CD4-positive, alpha-beta T cell treated with Interleukin-15 for 1 hour (primary cell): ENCODE data around the gene OXSR1.
"Not testable (repeated sequence)": the region's sequence is repeated elsewhere in the genome, so short reads cannot be mapped to it uniquely, and the experiment has no call there.

Source experiments
- DNase-seq: peaks from one replicate; pipeline ENCODE4 v3.0.0-alpha.2; 2020

OXSR1 gene

DNA sequence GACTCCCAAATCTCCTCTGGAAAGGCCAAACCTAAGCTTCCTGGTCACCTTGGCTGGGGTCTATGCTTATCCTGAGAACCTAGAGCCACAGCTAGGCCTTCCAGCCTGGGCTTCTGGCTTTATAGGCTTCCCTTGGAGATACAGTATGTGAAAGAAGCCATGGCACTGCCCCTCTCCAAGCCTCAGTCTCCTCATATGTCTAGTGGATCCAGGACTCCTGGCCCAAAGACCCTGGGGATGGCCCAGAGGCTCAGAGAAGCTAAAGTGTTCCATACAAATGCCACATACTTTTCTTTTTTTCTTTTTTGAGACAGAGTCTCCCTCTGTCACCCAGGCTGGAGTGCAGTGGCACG, 37.1 kb upstream of the OXSR1 start:
- no peak for DNase-seq

DNA sequence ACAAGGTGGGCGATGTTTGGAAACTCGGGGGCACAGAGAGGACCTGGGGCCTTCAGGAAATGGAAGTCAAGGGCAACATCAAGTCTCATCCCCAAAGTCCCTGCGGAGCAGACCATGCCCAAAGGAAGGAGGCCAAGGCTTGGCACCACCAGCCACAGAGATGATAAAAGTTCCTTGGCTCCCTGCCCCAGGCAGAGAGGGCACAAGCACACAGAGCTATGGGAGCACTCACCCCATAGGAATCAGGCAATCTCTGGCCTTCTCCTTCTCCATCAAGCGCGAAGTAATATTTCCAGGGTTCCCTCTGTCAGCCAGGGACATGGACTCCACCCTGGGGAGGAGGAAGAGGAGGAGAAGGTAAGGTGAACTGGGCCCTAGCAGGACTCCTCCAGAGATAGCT, 36.3 kb upstream of the OXSR1 start:
- peak; percentile 3 for DNase-seq

DNA sequence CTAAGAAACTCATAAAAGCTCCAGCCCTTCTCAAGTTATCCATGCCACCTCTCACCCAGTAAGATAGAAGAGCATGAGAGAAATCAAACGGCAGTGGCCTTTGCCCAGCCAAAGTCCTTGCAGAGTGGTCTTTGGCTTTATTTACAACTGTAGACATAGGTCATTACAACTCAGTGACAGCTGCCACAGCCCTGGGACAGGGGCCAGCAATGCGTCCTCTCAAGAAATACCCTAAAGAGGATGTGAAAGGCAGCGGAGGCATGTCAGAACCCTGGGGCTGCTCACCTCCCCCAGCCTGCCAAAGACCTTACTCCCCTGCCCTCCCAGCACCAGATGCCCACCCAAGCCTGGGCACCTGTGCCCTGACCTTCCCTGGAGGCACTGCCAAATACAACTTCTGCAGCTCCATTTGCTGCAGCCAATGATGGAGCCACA, 34.7 kb upstream of the OXSR1 start:
- DNase-seq, result peak; percentile 12

DNA sequence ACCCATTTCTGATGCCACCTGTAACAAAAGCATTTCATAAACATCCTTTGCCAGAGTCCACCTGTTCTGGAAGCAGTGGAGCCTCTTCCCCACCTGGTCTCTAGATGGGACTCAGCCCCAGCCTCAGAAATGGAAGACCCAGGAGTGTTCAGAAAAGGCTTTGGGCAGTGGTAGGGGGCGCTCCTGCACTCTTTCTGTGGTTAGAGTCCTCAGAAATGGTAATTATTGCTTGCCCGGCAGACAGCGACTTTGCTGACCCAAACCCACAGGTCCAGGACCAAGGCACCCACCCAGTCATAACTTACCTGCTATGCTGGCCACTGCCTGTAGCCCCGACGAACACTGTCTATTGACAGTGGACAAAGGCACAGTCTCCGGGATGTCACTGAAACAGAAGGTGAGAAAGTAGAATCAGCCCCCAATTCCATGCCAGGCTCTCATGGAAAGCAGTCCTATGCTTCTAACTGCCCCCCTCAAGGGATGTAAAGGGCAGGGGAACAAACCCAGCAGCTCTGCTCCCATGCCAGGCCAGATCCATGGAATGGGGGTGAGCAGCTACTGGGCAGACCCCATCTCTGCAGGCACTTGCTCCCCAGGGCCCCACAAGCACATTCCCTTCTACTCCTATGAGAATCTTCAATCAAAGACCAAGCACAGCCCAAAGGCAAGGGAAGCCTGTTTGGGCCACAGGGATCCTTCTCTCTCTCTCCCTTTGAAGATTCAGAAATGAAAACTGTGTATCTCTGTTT, 33.5 kb upstream of the OXSR1 start:
- peak; percentile 22 for DNase-seq

DNA sequence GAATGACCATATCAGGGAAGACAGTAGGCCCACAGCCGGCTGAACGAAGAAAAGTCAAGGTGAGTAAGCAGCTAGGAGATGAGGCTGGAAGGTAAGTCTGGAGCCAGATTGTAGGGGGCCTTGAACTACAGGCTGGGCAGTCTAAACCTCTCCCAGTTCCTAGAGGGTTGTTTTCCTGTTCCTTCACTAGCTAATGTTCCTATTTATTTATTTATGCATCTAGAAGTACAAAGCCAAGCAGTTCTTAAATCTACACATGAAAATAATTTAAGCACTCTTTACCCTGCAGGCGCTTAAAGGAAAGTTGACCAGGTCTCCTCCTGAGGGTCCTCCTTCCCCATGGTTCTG, 32.2 kb upstream of the OXSR1 start:
- peak; percentile 2 for DNase-seq

DNA sequence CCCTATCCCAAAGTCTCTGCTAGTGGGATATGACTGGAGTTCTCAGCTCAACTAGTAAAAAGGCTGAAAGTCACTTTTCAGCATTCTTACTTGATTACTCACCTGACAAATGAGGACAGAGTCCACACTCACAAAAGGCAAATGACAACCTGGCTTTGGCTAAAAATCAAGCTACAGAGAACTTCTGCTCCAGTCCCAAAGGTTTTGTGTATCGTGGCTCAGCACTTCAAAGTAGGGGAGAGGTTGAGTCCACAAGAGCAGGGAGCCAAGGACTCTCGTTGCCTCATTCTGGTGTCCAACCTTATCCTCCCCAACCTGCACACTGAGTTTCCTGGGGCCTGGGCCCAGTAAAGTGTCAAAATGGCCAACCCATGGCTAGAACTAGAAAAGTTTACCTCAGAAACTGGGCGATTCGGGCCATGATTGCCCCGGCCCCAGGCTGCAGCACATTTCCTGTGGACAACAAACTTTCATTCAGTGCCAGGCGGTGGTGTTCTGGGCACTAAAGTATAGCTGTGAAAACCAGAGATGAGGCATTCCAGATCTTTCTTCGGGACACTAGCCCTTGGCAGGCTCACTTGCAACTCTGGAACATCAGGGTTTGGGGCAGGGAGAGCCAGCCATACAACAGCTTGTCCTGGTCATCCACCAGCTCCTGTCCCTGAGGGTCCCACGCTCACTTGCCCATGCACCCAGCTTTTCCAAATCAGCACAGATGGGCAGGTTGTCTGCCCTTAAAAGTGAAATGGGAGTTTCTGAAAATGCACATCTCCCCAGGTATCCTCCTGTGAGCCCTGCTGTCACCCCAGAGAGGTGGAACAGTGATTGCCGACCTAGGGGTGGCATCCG, 31.6 kb upstream of the OXSR1 start:
- DNase-seq, result peak; percentile 8

DNA sequence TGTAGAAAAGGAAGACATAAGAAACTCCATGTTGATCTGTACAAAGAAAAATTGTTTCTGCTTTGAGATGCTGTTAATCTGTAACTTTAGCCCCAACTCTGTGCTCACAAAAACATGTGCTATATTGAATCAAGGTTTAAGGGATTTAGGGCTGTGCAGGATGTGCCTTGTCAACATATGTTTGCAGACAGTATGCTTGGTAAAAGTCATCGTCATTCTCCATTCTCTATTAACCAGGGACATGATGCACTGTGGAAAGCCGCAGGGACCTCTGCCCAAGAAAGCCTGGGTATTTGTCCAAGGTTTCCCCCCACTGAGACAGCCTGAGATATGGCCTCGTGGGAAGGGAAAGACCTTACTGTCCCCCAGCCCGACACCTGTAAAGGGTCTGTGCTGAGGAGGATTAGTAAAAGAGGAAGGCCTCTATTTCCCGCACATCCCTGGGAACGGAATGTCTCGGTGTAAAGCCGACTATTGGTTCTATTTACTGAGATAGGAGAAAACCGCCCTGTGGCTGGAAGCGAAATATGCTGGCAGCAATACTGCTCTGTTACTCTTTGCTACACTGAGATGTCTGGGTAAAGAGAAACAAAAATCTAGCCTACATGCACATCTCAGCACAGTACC, 30.7 kb upstream of the OXSR1 start:
- DNase-seq, result not testable (repeated sequence)

DNA sequence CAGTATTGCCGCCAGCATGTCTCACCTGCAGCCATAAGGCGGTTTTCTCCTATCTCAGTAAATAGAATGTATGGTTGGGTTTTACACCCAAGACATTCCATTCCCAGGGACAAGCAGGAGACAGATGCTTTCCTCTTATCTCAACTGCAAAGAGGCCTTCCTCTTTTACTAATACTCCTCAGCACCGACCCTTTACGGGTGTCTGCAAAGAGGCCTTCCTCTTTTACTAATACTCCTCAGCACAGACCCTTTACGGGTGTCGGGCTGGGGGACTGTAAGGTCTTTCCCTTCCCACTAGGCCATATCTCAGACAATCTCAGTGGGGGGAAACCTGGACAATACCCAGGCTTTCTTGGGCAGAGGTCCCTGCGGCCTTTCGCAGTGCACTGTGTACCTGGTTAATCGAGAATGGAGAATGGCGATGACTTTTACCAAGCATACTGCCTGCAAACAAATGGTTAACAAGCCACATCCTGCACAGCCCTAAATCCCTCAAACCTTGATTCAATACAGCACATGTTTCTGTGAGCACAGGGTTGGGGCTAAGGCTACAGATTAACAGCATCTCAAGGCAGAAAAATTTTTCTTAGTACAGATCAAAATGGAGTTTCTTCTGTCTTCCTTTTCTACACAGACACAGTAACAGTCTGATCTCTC, 29.6 kb upstream of the OXSR1 start:
- not testable (repeated sequence) for DNase-seq

DNA sequence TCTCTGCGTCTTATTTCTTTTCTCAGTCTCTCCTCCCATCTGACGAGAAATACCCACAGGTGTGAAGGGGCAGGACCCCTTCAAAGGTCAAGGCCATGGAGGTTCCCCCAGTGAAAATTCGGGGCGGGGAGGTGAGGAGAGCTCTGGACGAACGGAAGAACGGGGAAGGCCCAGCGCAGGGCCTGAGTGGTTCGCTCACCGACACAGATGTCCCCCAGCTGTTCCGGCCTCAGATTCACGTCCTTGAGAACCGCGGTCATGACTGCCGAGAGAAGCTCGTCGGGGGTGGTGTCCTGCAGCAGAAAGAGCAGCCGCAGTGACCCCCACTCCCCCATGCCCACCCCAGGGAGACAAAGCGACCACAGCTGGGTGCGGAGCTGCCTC, 29.0 kb upstream of the OXSR1 start:
- no peak for DNase-seq

DNA sequence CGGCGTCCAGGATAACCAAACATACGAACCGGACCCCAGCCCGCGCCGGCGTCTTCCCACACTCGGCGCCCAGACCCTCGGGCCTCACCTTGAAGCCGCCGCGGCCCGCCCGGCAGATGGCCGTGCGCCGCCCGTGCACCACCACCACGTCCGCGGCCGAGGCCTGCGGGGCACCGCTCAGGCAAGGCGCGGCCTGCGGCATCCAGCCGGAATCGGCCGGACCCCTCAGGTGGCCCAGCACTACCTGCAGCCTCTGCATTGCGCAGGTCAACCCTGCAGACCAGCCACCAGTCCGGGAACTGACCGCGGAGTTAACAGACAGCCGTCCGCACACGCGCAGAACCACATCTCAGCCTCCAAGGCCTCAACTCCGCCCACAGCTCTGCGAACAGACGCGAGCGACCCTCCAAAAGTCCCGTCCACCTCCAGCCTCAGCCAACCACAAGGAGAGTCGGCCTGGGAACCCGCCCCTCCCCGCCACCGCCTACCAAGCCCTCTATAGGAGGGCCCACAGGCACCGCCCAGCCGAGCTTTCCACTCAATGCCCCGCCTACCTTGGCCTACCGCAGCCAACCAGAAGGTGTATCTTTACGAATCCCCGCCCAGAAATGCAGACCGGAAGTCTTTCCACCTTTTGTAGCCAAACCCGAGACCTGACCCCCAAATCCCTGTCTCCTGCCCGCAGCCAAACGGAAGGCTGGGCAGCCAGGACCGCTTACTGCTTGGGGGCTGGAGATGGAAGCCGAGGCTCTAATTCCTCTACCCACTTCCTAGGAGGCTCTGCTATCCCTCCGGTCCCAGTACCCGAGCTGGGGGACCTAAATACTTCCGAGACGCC, 28.3 kb upstream of the OXSR1 start, which contains the start of gene ACAA1:
ACAA1 (minus strand) TSS at position 351 of the 838 bp plus-strand sequence; CDS start at position 259, 92 bp downstream.
- peak; percentile 98 for DNase-seq

DNA sequence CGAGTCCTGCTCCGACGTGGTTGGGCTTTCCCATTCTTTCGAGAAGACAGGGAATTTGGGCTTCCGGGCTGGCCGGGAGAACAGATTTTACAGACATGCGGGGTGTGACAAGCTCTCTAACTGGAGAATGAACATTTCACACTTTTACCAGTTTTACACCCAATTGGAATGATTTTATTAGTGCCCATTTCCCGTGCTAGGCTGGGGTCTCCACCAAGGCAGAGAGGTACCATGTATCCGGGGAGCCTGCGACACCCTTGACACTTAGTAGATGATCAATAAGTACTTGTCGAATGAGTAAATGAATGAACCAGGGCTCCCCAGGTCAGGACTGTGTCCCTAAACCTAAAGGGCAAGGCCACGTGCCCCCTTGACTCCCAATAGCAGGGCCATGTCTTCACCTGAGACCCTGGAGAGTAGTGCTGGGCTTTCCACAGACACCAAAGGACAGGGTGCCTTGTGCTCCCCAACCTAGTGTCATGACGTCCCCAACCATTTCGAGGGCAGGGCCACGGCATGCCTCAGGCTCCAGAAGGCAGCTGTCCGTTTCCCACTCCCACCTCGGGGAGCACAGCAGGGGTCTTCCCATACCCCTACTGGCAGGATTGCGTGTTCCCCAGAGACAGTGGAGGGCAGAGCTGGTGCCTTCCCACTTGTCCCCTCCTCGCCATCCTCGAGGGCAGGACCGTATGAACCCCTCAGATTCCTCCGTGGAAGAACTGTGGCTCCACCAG, 27.6 kb upstream of the OXSR1 start:
- DNase-seq, result no peak

DNA sequence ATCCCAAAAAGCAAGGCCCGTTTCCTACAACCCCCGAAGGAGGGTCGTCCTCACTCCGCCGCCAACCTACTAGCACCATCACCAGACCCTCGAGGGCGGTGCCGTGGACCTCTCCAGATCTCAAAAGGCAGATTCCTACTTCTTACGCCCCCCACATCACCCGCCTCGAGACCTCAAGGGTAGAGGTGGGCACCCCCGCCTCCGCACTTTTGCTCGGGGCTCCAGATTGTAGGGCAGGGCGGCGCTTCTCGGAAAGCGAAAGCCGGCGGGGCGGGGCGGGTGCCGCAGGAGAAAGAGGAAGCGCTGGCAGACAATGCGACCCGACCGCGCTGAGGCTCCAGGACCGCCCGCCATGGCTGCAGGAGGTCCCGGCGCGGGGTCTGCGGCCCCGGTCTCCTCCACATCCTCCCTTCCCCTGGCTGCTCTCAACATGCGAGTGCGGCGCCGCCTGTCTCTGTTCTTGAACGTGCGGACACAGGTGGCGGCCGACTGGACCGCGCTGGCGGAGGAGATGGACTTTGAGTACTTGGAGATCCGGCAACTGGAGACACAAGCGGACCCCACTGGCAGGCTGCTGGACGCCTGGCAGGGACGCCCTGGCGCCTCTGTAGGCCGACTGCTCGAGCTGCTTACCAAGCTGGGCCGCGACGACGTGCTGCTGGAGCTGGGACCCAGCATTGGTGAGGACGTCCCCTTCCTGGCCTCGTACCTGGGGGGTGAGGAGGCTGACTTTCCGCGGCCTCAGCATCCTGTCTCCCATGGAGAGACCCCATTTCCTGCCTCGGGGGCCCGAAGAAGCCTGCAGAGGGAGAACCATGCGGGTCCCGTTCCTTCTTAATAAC, 26.8 kb upstream of the OXSR1 start, which contains the start of gene MYD88:
MYD88 (plus strand) TSS at position 313 of the 842 bp plus-strand sequence; CDS start at position 353, 40 bp downstream.
- DNase-seq, result peak; percentile 83

DNA sequence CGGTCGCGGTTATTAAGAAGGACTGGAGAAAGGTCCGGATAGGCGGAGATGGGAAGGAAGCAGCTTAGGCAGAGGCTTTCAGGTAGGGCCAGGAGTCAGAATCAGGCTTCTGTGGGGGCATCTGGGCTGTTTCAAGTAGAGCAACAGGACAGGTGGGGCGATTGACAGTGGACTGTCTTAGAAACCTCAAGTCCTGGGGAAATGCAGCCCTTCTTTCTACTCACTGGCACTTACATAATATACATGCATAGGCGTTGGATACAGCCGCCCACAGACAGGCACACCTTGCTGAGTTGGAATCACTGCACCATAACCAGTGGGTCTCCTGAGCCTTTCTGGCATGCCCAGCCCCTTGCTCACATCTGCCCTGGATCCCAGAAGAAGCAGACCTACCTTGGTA, 26.1 kb upstream of the OXSR1 start:
- no peak for DNase-seq

DNA sequence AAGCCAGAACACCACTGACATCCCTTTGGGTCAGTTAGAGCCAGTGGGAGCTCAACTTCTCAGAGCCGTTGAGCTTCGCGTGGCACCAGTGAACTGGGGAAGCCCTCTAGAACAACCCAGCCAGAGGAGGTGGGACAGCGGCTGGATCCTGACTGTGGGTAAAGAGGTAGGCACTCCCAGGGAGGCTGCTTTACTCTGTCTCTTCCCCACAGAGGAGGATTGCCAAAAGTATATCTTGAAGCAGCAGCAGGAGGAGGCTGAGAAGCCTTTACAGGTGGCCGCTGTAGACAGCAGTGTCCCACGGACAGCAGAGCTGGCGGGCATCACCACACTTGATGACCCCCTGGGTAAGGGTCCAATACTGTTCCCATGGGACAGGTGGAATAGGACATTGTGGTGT, 25.7 kb upstream of the OXSR1 start:
- DNase-seq, result no peak

DNA sequence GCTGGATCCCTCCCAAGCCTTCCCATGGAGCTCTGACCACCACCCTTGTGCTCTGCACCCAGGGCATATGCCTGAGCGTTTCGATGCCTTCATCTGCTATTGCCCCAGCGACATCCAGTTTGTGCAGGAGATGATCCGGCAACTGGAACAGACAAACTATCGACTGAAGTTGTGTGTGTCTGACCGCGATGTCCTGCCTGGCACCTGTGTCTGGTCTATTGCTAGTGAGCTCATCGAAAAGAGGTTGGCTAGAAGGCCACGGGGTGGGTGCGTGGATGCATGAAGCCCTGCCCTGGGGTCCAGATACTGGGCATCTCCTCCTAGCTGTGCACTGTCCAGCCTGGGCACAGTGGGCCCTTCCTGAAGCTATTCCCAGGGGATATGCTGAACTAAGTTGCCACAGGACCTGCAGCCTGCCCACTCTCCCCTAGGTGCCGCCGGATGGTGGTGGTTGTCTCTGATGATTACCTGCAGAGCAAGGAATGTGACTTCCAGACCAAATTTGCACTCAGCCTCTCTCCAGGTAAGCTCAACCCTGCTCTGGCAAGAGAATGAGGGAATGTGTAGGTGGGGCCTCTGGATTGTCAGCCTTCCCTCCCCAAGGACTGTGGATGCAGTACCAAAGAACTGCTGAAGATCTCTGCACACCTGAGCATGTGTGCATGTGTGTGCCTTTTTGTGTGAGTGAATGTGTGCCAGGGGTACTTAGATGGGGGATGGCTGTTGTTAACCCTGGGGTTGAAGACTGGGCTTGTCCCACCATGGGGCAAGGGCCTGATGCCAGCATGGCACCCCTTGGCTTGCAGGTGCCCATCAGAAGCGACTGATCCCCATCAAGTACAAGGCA, 24.8 kb upstream of the OXSR1 start:
- no peak for DNase-seq

DNA sequence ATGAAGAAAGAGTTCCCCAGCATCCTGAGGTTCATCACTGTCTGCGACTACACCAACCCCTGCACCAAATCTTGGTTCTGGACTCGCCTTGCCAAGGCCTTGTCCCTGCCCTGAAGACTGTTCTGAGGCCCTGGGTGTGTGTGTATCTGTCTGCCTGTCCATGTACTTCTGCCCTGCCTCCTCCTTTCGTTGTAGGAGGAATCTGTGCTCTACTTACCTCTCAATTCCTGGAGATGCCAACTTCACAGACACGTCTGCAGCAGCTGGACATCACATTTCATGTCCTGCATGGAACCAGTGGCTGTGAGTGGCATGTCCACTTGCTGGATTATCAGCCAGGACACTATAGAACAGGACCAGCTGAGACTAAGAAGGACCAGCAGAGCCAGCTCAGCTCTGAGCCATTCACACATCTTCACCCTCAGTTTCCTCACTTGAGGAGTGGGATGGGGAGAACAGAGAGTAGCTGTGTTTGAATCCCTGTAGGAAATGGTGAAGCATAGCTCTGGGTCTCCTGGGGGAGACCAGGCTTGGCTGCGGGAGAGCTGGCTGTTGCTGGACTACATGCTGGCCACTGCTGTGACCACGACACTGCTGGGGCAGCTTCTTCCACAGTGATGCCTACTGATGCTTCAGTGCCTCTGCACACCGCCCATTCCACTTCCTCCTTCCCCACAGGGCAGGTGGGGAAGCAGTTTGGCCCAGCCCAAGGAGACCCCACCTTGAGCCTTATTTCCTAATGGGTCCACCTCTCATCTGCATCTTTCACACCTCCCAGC, 24.0 kb upstream of the OXSR1 start:
- DNase-seq, result no peak

DNA sequence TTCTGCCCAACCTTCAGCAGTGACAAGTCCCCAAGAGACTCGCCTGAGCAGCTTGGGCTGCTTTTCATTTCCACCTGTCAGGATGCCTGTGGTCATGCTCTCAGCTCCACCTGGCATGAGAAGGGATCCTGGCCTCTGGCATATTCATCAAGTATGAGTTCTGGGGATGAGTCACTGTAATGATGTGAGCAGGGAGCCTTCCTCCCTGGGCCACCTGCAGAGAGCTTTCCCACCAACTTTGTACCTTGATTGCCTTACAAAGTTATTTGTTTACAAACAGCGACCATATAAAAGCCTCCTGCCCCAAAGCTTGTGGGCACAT, 23.4 kb upstream of the OXSR1 start:
- no peak for DNase-seq

DNA sequence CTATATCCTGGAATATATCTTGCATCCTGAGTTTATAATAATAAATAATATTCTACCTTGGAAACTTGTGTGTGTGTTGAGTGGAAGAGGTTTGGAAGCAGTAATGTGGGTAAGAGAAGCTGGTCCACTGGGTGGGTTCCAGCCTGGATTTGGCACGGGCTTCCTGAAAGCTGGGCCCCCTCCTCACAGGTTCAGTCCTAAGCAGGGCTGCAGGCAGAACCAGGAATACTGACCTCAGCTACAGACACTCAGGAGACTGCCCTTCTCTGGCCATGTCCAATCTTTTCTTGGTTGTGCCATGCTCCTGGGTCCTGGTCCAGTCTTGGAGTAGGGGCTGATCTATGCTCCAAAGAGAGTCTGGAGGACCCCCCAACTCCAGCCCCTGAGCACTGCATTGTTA, 22.4 kb upstream of the OXSR1 start:
- DNase-seq, result no peak

DNA sequence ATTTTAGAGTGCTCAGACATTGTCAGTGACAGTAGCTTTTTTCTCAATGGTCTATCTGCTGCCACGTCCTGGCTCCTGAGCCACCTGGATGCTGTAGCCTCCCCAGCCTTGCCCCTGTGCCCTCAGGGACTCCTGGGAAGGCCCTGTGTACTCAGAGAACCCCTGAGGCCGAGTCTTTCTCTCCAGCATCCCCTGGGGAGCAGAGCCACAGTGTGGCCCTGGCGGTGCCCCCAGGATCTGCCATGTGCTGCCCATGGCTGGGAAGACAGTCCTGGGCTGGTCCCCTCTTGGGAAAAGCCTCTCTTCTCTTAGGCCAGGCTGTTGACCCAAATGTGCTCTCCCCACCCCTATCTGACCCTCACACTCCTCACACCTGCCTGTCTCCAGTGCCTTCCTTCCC, 21.8 kb upstream of the OXSR1 start:
- DNase-seq, result no peak
